IMR-90 (cell line): Measurements from ENCODE around the gene SLC49A4. TPM values are rescaled to one million over a fixed set of nuclear protein-coding genes. Genes with fewer than 3 reads are reported as not detected.

Source experiments
- ATAC-seq: fragments of 200-7000 bp; cut with Tn5 transposase; 2 replicates; pipeline ENCODE4 v1.9.1; 2020; ENCODE audit warnings: low read depth, mild to moderate bottlenecking, moderate library complexity
- BruUV-seq: library from RNA; stranded (reverse); fragments of 400-500 nt; replicated peaks from 2 replicates; lab custom pipeline; 2021; lab: Mats Ljungman, UMichigan
- CTCF ChIA-PET: fragments of 300-600 bp; formaldehyde crosslinking; extraction: SDS; loops from one replicate; lab custom pipeline; 2021; ENCODE audit warnings: antibody characterized with exemption; lab: Yijun Ruan, JAX
- POLR2A ChIA-PET: fragments of 300-600 bp; sonication (Branson Sonifier 250); formaldehyde crosslinking; loops from one replicate; lab custom pipeline; 2022; ENCODE audit warnings: antibody characterized with exemption; ENCODE audit not compliant: unreplicated experiment; lab: Charles Lee
- DNase-seq: peaks from one replicate; pipeline ENCODE4 v3.0.0; 2013
- H2AFZ ChIP-seq: replicated peaks from 2 replicates; pipeline ENCODE3; 2013; ENCODE audit warnings: low read length, mild to moderate bottlenecking; ENCODE audit not compliant: poor library complexity
- H2AK5ac ChIP-seq: 2 replicates; pipeline ENCODE4 v1.6.1; 2013; ENCODE audit warnings: low read depth, low read length, inconsistent platforms
- H2AK9ac ChIP-seq: replicated peaks from 2 replicates; pipeline ENCODE3; 2013; ENCODE audit warnings: mild to moderate bottlenecking, low read depth, low read length, moderate library complexity; ENCODE audit not compliant: poor library complexity
- H2BK120ac ChIP-seq: 2 replicates; pipeline ENCODE4 v1.6.1; 2013; ENCODE audit warnings: low read depth, low read length, inconsistent platforms
- H2BK15ac ChIP-seq: 3 replicates; pipeline ENCODE4 v1.6.1; 2013; ENCODE audit warnings: low read depth, low read length, inconsistent platforms
- H2BK20ac ChIP-seq: 2 replicates; pipeline ENCODE4 v1.6.1; 2013; ENCODE audit warnings: low read depth, mild to moderate bottlenecking, inconsistent platforms, low read length, moderate library complexity
- H2BK5ac ChIP-seq: 2 replicates; pipeline ENCODE4 v1.6.1; 2013; ENCODE audit warnings: mild to moderate bottlenecking, low read depth, low read length, inconsistent platforms; ENCODE audit not compliant: poor library complexity, severe bottlenecking
- H3K14ac ChIP-seq: replicated peaks from 2 replicates; pipeline ENCODE4 v1.6.1; 2013; ENCODE audit warnings: low read depth, low read length, inconsistent platforms
- H3K18ac ChIP-seq: 2 replicates; pipeline ENCODE4 v1.6.1; 2013; ENCODE audit warnings: low read depth, low read length, control low read depth
- H3K23ac ChIP-seq: 2 replicates; pipeline ENCODE4 v1.6.1; 2013; ENCODE audit warnings: low read depth, low read length, inconsistent platforms
- H3K27ac ChIP-seq: 2 replicates; pipeline ENCODE4 v1.5.1; 2013; ENCODE audit warnings: mild to moderate bottlenecking, control low read depth, low read length; ENCODE audit not compliant: insufficient read depth
- H3K27me3 ChIP-seq: 2 replicates; pipeline ENCODE4 v1.6.1; 2013; ENCODE audit warnings: low read length; ENCODE audit not compliant: control insufficient read depth, insufficient read depth
- H3K36me3 ChIP-seq: 2 replicates; pipeline ENCODE4 v1.6.1; 2013; ENCODE audit warnings: low read length, mixed read lengths; ENCODE audit not compliant: control insufficient read depth, insufficient read depth
- H3K4ac ChIP-seq: 2 replicates; pipeline ENCODE4 v1.6.1; 2013; ENCODE audit warnings: low read depth, low read length, inconsistent platforms
- H3K4me1 ChIP-seq: 2 replicates; pipeline ENCODE4 v1.6.1; 2013; ENCODE audit warnings: low read length, mixed read lengths; ENCODE audit not compliant: control insufficient read depth, insufficient read depth
- H3K4me2 ChIP-seq: 2 replicates; pipeline ENCODE4 v1.6.1; 2013; ENCODE audit warnings: low read depth, mild to moderate bottlenecking, control low read depth, low read length, moderate library complexity
- H3K4me3 ChIP-seq: 2 replicates; pipeline ENCODE4 v1.5.1; 2013; ENCODE audit warnings: low read depth, mild to moderate bottlenecking, control low read depth, low read length, moderate library complexity; ENCODE audit not compliant: insufficient read depth
- H3K56ac ChIP-seq: 2 replicates; pipeline ENCODE4 v1.6.1; 2013; ENCODE audit warnings: low read length, inconsistent platforms; ENCODE audit not compliant: insufficient read depth; ENCODE audit errors: extremely low read depth
- H3K79me1 ChIP-seq, 2 experiments: 2 replicates each; pipeline ENCODE4 v1.6.1; 2013; ENCODE audit warnings: low read length in 2 of 2, inconsistent platforms in 1 of 2, low read depth in 1 of 2
- H3K9ac ChIP-seq: 2 replicates; pipeline ENCODE4 v1.6.1; 2013; ENCODE audit warnings: low read depth, low read length, control low read depth
- H3K9me1 ChIP-seq: 2 replicates; pipeline ENCODE4 v1.6.1; 2013; ENCODE audit warnings: low read length, inconsistent platforms; ENCODE audit not compliant: insufficient read depth
- H3K9me3 ChIP-seq: 2 replicates; pipeline ENCODE4 v1.6.1; 2013; ENCODE audit warnings: low read length; ENCODE audit not compliant: control insufficient read depth, insufficient read depth
- H4K20me1 ChIP-seq: 2 replicates; pipeline ENCODE4 v1.6.1; 2013; ENCODE audit warnings: low read length, inconsistent platforms; ENCODE audit not compliant: insufficient read depth
- H4K5ac ChIP-seq: 2 replicates; pipeline ENCODE4 v1.6.1; 2013; ENCODE audit warnings: mild to moderate bottlenecking, low read depth, low read length, control low read depth
- H4K8ac ChIP-seq, 2 experiments: 2 replicates each; pipeline ENCODE4 v1.6.1; 2013; ENCODE audit warnings: low read depth in 2 of 2, low read length in 2 of 2, control low read depth in 1 of 2, inconsistent platforms in 1 of 2
- H4K91ac ChIP-seq: 2 replicates; pipeline ENCODE4 v1.6.1; 2013; ENCODE audit warnings: low read depth, low read length, inconsistent platforms; ENCODE audit not compliant: insufficient read depth
- CEBPB ChIP-seq: IDR thresholded peaks from 2 replicates; pipeline ENCODE4 v1.6.1; 2012; ENCODE audit warnings: low read depth, low read length, improper control_type of control experiment
- CTCF ChIP-seq: conservative IDR thresholded peaks from 2 replicates; pipeline ENCODE4 v1.5.1; 2012; ENCODE audit warnings: mild to moderate bottlenecking, low read depth, low read length, improper control_type of control experiment
- MAFK ChIP-seq: IDR thresholded peaks from 2 replicates; pipeline ENCODE4 v1.6.1; 2012; ENCODE audit warnings: low read depth, low read length, improper control_type of control experiment
- MAZ ChIP-seq: IDR thresholded peaks from 2 replicates; pipeline ENCODE4 v1.6.1; 2012; ENCODE audit warnings: low read depth, mild to moderate bottlenecking, low read length, improper control_type of control experiment, moderate library complexity, borderline replicate concordance
- POLR2A ChIP-seq: IDR thresholded peaks from 2 replicates; pipeline ENCODE4 v1.6.1; 2012; ENCODE audit warnings: mild to moderate bottlenecking, low read depth, low read length
- SMC3 ChIP-seq: fragments of 150-350 bp; IDR thresholded peaks from 2 replicates; pipeline ENCODE4 v1.6.1; 2016; ENCODE audit warnings: low read depth, mild to moderate bottlenecking, antibody characterized with exemption, low read length, moderate library complexity
- WGBS, 2 experiments: methylation state at CpG; one replicate each; pipeline versions ENCODE4 v1.1.5 to v1.1.7; 2013; ENCODE audit warnings: missing lambda C conversion rate in 2 of 2; ENCODE audit not compliant: insufficient read length in 1 of 2; ENCODE audit errors: extremely low coverage in 2 of 2; 5-methylcytosine and 5-hydroxymethylcytosine counted together
- dilution Hi-C: fragments of 300-500 bp; cut with HindIII; formaldehyde crosslinking; loops from one replicate; pipeline ENCODE4 v1.14.3; 2018; ENCODE audit warnings: low sequenced_read_pairs; ENCODE audit not compliant: unreplicated experiment
- in situ Hi-C: fragments of 300-500 bp; cut with MboI; formaldehyde crosslinking; loops from 3 replicates; pipeline ENCODE4 v1.14.3; 2019; ENCODE audit warnings: low sequenced_read_pairs, inconsistent platforms, mixed read lengths
- intact Hi-C: fragments of 100-400 bp; cut with micrococcal nuclease; formaldehyde crosslinking; loops from 2 replicates; pipeline ENCODE4 v1.10.0; 2022
- polyA plus RNA-seq, 3 experiments: library from polyadenylated mRNA; depleted of rRNA; stranded (reverse); fragments of >200 nt; gene quantifications; 2 replicates each; pipeline ENCODE4 v1.2.3, GENCODE V29; 2012; ENCODE audit warnings: low replicate concordance in 1 of 3
- total RNA-seq: library from RNA; depleted of rRNA; stranded (reverse); fragments of >200 nt; gene quantifications from 2 replicates; pipeline ENCODE4 v1.2.3, GENCODE V29; 2012

Gene SLC49A4
- total and polyA plus RNA-seq, 2 of the 4 experiments (the other 2 are of a cell fraction), result 6.5 to 6.8 TPM

GRCh38 chr3:122880173-122880572 is 85.3 kb downstream of the SLC49A4 start:
- ChIA-PET CTCF (no interaction called here), POLR2A (no interaction called here)
- H3K9me3 ChIP-seq, result no peaks in the 10 kb centered on the region
- BruUV-seq, result no TSS peak
- H3K4me3 ChIP-seq, result no peak overlapping the region
- H4K8ac ChIP-seq, result no peak overlapping the region
- no peaks in the 10 kb centered on the region for H3K4me1 ChIP-seq
- no peaks in the 10 kb centered on the region for H3K79me1 ChIP-seq
- no CpG with 5 or more reads among the region's 4 CpGs for WGBS, 2 experiments
- DNase-seq (no peak), ATAC-seq (no peak)
- no peak overlapping the region for H2AK9ac ChIP-seq
- H2BK15ac ChIP-seq, result no peak overlapping the region
- H2BK5ac ChIP-seq, result no peak overlapping the region
- no peak overlapping the region for H3K56ac ChIP-seq
- H3K14ac ChIP-seq, result no peak overlapping the region
- H4K20me1 ChIP-seq, result no peaks in the 10 kb centered on the region
- no peaks in the 10 kb centered on the region for H3K27me3 ChIP-seq
- no peak overlapping the region for H2AFZ ChIP-seq
- in situ Hi-C loops (no loop called here), intact Hi-C loops (no loop called here), dilution Hi-C loops (no loop called here)
- H3K18ac ChIP-seq, result no peak overlapping the region
- H3K9me1 ChIP-seq, result no peaks in the 10 kb centered on the region; the same call in 1 of the 2 replicates
- TF ChIP-seq POLR2A (no peak), MAZ (no peak), SMC3 (no peak), MAFK (peak; percentile 45; the same call in 1 of the 2 replicates), CTCF (no peak), CEBPB (no peak)
- H2BK120ac ChIP-seq, result no peak overlapping the region
- no peak overlapping the region for H2BK20ac ChIP-seq
- H3K36me3 ChIP-seq, result peaks cover 1% of the 10 kb centered on the region; the same call in 1 of the 2 replicates
- no peak overlapping the region for H3K27ac ChIP-seq
- no peak overlapping the region for H3K9ac ChIP-seq
- H2AK5ac ChIP-seq, result no peak overlapping the region
- no peak overlapping the region for H4K5ac ChIP-seq
- no peak overlapping the region for H3K23ac ChIP-seq
- H3K4ac ChIP-seq, result no peak overlapping the region
- no peak overlapping the region for H3K4me2 ChIP-seq
- no peak overlapping the region for H4K91ac ChIP-seq
